ENCODE measurements around the gene MECP2.
A peak's percentile ranks its signal among the peaks of the same experiment; 100 is the strongest.

MECP2 gene

GRCh38 chrX:154115071-154115470 is 17.6 kb upstream of the MECP2 start:
- no peak for DNase-seq

- no peak for DNase-seq
Observed at GRCh38 chrX:154114652-154115051, 17.1 kb upstream of the MECP2 start.

GRCh38 chrX:154113729-154114128 is 16.2 kb upstream of the MECP2 start:
- no peak for DNase-seq

GRCh38 chrX:154098551-154098950 is 1.0 kb upstream of the MECP2 start:
- no peak for DNase-seq

- peak; percentile 62 for DNase-seq
Observed at GRCh38 chrX:154097003-154097588, 421 bp downstream of the MECP2 start.

- DNase-seq = peak; percentile 21
Observed at GRCh38 chrX:154096140-154097002, 1.1 kb downstream of the MECP2 start.

DNA sequence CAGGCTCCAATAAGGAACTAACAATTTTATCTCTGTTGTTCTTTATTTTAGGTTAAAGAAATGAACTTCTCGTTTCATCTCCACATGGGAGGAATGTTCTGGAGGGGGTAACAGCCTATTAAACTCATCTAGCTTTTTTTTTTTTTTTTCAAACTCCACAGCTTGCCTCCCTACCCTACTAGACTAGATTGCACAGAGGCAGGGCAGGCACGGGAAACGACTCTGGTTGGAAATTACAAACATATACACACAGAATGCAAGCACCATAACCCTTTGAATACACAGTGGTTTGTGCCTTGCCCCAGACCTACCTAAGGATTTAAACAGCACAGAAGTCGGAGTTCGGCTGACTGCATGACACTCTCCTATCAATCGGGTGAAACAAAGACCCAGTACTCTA is 2.7 kb downstream of the MECP2 start:
- DNase-seq = no peak

DNA sequence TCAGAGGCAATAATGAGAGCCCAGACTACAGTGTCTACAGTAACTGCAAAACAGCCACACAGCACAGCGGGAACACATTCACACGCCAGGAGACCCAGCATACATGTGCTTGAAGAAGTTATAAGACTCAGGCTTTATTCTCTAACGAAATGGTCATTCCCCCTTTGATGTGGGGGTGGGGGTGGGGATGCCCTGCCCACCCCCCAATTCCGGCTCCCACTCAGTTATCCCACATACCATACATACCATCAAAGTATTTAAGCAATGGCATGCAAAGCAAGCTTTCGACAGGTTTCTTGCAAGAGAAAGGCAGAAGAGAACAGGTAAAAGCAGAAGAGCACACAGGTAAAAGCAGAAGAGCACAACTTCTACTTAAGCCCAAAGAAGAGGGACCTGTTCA is 3.6 kb downstream of the MECP2 start:
- DNase-seq = no peak

- no peak for DNase-seq
Observed at GRCh38 chrX:154092371-154092770, 5.1 kb downstream of the MECP2 start.

DNA sequence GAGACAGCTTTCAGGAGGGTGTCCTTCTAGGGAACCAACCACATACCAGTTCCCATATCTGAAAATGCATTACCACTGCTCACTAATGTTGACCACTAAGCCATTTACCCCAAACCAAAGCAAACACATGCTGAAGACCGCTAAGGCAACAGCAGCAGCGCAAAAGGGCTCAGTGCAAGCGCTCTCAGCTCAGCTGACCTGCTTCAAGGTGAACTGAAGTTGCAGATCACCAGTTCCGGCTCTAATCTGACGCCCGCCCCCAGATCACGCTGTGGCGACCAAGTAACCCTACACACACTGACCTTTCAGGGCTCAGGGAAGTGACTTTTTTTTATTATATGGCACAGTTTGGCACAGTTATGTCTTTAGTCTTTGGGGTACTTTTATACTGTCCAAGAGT is 5.8 kb downstream of the MECP2 start:
- DNase-seq = no peak

DNA sequence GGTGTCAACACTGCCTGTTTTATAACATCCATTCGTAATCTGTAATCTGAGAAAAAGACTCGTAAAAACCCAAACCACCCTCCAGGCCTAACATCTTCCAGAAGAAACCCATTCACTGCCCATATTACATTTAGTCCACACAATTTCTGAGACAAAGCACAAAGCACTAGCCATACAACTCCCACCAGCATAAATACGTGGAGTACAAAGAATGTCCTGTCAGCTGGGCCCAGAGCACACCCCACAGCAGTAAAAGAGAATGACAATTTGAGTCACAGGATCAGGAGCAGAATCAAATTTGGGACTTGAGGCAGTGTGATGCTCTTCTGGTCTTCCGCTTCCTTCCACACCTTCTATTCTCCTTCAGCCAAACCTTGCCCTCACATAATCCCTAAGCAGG is 6.8 kb downstream of the MECP2 start:
- no peak for DNase-seq

DNA sequence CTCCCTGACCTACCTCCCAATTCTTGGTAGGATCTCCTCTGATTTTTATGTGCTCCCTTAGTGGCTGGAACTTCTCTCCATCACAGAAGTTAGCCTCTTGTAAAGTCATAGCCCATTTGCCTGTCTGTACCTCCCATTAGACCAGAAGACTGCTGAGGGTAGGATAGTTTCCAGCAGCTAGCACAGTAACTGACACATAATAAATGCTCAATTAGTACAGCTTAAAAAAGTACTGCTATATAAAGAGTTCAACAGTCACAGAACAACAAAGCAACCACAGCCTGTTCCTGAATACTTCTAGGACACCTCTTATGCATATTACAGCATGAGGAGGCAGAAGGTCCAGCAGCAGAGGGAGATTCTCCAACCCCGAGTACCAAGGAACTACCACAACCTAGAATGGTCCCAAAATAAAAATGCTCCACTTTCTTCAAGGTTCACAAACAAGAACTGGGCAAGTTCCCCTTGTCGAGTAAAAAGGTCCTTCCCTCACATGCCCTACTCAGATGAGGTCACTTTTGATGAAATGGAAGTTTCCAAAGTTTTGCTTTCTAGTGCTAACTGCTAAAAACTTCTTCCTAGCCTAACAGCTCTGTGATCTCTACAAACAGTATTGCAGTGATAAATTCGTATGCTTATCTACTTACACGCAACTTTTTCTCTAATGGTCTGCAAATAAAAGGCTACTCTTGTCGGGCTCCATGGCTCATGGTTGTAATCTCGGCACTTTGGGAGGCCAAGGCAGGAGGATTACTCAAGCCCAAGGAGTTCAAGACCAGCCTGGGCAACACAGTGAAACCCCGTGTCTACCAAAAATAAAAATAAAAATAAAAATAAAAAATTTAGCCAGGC is 12.8 kb downstream of the MECP2 start:
- no peak for DNase-seq

GRCh38 chrX:154083126-154083517 is 14.4 kb downstream of the MECP2 start:
- DNase-seq = no peak

DNA sequence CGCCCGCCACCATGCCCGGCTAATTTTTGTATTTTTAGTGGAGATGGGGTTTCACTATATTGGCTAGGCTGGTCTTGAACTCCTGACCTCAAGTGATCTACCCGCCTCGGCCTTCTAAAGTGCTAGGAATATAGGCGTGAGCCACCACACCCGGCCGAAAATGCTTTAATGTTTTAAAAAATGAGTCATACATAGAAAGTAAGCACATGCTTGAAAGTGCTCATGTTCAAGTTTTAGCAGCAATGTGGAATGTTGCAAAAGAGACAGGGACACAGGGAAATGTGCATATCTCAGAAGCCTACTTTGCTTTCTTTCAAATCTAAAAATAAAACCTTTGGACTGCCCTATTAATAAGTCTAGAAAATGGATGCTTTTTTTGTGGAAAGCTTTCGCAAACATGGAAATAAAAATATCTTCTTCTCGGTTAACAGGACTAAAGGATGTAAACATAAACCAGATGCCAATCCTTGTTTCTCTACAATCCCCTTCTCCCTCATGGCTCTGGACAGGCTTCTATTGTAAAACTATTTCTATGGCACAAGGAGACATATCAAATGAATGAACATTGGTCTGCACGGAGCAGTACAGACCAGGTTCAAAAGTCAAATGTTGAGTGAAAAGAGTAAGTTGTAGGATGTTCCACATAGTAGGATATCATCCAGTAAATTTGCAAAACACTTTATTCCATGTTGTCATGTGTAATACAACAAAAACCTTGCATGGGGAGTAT is 15.0 kb downstream of the MECP2 start:
- DNase-seq = no peak

DNA sequence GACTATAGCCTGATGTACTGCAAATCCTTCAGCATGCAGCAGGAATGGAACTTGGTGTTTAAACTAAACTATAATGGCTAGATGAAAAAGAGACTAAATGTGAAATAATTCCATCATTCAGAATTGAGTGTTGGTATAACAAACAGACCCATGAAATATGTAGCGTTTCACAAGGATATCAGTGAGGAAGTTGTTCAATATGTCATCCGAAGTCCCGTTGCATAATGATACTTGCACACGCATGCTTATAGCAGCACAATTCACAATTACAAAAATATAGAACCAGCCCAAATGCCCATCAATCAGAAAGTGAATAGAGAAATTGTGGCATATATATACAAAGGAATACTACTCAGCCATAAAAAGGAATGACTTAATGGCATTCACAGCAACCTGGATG is 20.4 kb downstream of the MECP2 start:
- no peak for DNase-seq

- DNase-seq = no peak
Observed at GRCh38 chrX:154074199-154074598, 23.3 kb downstream of the MECP2 start.

DNA sequence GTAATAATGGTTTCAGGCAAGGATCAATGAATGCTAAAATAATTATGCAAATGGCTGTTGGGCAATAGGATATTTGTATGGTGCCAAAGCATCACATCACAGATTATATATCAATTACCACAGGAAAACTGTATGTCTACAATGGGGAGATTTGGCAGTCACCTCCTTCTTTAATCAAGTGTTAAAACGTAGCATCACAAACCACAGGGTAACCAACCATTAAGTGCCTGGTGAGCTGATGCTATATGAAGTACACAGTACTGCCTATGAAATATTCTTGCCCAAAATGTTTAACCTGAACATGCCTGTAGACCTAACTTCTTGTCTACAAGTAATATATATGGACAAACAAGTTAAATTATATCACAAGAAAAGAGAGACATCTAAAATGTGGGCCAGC is 25.3 kb downstream of the MECP2 start:
- no peak for DNase-seq

DNA sequence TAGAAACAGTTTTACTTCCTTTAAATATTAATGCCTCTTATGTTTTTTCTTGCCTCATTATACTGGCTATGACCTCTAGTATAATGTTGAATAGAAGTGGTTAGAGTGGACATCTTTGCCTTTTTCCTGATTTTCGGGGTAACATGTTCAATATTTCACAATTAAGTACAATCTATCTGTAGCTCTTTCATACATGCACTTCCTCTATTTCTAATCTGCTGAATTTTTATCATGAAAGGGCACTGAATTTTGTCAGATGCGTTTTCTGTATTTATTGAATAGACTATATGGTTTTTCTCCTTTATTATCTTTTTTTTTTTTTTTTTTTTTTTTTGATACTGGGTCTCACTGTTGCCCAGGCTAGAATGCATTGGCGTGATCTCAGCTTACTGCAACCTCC is 29.0 kb downstream of the MECP2 start:
- no peak for DNase-seq

- no peak for DNase-seq
Observed at GRCh38 chrX:154064637-154065435, 32.7 kb downstream of the MECP2 start.

GRCh38 chrX:154063234-154063633 is 34.3 kb downstream of the MECP2 start:
- peak; percentile 13 for DNase-seq

- DNase-seq = no peak
Observed at GRCh38 chrX:154061801-154062200, 35.7 kb downstream of the MECP2 start.

DNA sequence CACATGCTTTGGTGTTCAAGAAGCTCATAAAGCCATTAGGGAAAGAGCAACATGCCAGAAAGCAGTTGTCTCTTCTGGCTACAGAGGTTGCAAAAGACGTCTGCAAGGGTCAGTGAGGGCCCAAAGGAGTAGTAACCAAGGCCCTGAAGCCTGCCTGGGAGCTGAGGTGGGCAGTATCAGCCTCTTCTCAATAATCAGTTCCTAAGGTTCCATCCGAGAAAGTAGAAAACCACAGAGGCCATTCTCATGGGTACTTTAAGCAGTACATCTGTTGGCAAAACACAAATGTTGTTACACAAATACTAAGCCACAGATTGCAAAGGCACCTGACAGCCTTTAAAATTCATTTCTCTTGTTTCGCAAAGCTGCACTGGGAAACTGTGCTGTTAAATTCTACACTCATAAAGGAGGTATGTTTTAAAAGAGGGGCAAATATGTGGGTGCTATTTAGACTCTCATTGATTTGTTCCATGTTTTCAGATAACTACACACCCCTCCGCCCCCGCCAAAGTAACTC is 37.7 kb downstream of the MECP2 start:
- no peak for DNase-seq
